GM19239 (cell line): ENCODE data around the gene CCSAP.
A peak's percentile ranks its signal among the peaks of the same experiment; 100 is the strongest.

ENCODE experiments used
- DNase-seq: peaks from one replicate; pipeline ENCODE4 v3.0.0; 2011; ENCODE audit warnings: low spot score; ENCODE audit not compliant: insufficient read length
- FAIRE-seq: peaks from 2 replicates; lab custom pipeline; 2011; peaks lifted over from hg19 to GRCh38; lab: Jason Lieb, UNC

CCSAP gene

GRCh38 chr1:229368347-229368746 lies 25.5 kb upstream of the CCSAP start:
- FAIRE-seq (peak; percentile 99), DNase-seq (peak; percentile 31)

DNA sequence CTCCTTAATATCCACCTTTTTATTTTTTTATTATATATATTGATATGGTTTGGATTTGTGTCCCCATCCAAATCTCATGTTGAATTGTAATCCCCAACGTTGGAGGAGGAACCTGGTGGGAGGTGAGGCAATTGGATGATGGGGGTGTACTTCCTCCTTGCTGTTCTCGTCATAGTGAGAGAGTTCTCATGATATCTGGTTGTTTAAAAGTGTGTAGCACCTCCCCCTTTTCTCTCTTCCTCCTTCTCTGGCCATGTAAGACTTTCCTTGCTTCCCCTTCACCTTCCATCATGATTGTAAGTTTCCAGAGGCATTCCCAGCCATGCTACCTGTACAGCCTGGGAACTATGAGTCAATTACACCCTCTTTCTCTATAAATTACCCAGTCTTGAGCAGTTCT lies 22.7 kb upstream of the CCSAP start:
- FAIRE-seq (no peak), DNase-seq (no peak)

- FAIRE-seq (no peak), DNase-seq (no peak)
Observed at GRCh38 chr1:229364207-229365065, 21.6 kb upstream of the CCSAP start.

DNA sequence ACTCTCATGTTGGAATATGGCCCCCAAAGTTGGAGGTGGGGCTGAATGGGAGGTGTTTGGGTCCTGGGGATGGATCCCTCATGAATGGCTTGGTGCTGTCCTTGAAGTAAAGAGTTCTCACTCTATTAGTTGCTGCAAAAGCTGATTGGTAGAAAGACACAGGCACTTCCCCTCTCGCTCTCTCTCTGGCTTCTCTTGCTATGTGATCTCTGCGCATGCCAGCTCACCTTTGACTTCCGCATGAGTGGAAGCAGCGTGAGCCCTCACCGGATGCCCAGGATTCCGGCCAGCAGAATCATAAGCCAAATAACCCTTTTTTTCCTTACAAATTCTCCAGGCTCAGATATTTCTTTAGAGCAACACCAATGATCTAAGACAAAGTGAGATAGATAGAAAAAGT lies 20.9 kb upstream of the CCSAP start:
- FAIRE-seq (no peak), DNase-seq (no peak)

GRCh38 chr1:229360420-229360819 lies 17.6 kb upstream of the CCSAP start:
- FAIRE-seq: no peak

GRCh38 chr1:229355661-229356060 lies 12.8 kb upstream of the CCSAP start:
- FAIRE-seq (no peak), DNase-seq (no peak)

More at GRCh38 chr1:229360420-229360819, 17.6 kb upstream of the CCSAP start:
- no peak for DNase-seq

- DNase-seq: no peak
- FAIRE-seq: no peak
Observed at GRCh38 chr1:229354226-229354625, 11.4 kb upstream of the CCSAP start.

DNA sequence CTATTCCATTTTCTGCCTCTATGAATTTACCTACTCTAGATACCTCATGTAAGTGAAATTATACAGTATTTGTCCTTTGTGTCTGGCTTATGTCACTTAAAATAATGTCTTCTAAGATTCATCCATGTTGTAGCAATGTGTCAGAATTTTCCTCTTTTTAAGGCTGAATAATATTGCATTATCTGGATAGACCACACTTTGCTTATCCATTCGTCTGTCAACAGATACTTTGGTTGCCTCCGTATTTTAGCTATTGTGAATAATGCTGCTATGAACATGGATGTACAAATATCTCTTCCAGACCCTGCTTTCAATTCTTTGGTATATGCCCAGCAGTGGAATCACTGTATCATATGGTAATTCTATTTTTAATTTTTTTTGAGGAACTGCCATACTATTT lies 10.1 kb upstream of the CCSAP start:
- no peak for DNase-seq
- FAIRE-seq: no peak

GRCh38 chr1:229349463-229350385 lies 6.9 kb upstream of the CCSAP start:
- FAIRE-seq: peak; percentile 4

DNA sequence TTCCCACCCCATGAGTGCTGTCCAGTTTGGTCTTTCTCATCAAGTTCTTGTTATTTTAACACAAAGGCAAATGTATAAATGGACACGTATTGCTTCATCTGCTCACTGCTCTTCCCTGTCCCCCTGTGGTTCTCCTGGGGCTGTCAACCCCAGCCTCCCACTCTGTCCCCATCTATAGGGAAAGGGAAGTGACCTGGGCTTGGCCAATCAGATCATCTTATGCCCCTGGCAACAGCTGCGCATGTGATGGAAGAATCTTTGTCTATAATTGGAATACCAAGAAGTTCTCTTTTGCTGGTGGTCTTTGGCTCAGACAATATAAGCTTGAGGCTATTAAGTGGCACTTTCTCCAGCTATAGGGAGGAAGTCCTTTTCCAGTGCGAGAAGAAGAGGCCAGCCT lies 4.7 kb upstream of the CCSAP start:
- FAIRE-seq: no peak
- DNase-seq: no peak

More at GRCh38 chr1:229349463-229350385, 6.9 kb upstream of the CCSAP start:
- DNase-seq: no peak

GRCh38 chr1:229344937-229345684 lies 2.3 kb upstream of the CCSAP start:
- FAIRE-seq (no peak), DNase-seq (no peak)

DNA sequence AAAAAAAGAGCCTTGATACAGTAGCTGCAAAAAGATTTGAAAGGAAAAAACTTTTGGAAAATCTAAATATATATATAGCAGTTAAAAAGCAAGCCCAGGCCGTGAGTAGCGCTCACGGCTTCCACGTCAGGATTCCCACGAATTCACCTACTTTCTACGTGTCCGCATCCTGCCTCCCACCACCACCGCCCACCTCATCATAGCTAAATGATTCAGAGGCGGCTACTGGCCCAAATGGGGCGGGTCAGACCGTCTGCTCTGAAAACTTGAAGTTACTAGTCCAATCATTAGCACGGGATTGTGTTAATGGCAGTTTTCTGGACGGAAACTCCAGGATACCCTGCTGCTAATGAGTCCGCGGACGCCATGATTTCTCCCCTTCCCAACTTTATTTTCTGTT lies 1.3 kb upstream of the CCSAP start:
- no peak for DNase-seq

DNA sequence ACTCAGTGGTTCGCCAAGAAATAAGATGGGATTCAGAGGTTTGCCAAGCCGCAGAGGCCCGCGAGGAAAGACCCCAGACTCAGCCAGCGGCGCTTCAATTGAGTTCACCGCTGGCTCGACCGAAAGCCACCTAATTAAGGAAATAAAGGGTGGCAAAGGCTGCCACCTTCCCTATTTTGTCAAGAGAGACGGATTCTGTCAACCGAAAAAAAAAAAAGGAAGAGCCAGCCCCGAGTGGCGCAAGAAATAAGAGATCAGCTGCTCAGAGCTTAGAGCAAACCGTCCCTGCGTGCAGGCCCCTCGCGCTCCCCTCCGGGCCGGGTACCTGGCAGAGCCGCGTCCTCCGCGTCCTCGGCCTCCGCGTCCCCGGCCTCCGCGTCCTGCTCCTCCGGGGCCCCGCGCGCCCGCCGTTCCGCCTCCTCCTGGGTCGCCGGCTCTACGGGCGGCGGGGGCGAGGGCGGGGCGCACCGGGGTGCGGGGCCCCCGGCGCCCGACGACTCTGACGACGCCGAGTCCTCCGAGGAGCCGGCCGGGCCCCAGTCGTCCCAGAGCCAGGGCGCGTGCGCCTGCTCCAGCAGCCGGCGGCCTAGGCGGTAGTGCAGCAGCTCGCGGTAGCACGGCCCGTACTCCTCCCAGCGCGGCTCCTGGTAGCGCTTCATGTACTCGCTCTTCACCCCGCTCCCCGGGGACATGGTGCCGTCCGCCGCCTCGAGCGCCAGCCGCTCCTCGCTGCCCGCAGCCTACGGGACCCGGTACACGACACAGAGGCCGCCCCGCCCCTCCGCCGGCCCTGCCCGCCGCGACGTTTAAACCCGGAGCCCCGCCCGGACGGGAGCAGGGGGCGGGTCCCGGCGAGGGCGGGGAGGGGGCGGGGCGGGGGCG lies 832 bp downstream of the CCSAP start:
- FAIRE-seq (peak; percentile 14), DNase-seq (peak; percentile 63)

More for the DNA sequence above, 1.3 kb upstream of the CCSAP start:
- no peak for FAIRE-seq

GRCh38 chr1:229340496-229340895 lies 2.4 kb downstream of the CCSAP start:
- peak; percentile 49 for FAIRE-seq
- DNase-seq: no peak

DNA sequence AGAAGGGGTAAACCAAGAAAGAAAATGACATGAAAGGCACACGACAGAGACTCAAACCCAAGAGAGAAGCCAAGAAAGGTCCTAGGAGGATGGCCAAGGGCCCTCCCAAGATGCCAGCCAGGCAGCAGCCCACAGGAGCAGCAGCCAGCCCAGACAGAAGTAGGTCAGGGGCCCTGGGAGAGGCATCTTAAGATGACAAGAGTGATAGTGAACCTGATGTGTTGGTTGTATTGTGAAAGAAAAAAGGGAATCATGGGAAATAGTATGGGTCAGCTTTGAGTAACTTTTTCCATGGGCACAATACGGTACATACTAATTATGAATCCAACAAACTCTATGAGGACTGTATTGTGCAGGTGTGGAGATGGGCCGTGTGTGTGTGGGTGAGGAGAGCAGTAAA lies 3.3 kb downstream of the CCSAP start:
- DNase-seq (no peak), FAIRE-seq (peak; percentile 73)

- DNase-seq: no peak
Observed at GRCh38 chr1:229339086-229339485, 3.8 kb downstream of the CCSAP start.

GRCh38 chr1:229336345-229336744 lies 6.5 kb downstream of the CCSAP start:
- FAIRE-seq (no peak), DNase-seq (no peak)

More at GRCh38 chr1:229339086-229339485, 3.8 kb downstream of the CCSAP start:
- no peak for FAIRE-seq

GRCh38 chr1:229334716-229335115 lies 8.1 kb downstream of the CCSAP start:
- DNase-seq: no peak
- no peak for FAIRE-seq

- DNase-seq (no peak), FAIRE-seq (no peak)
Observed at GRCh38 chr1:229334269-229334668, 8.6 kb downstream of the CCSAP start.
